Breast epithelium (tissue), 3 donors: ENCODE data around the gene HACD2.

Experiments
- POLR2A ChIP-seq: fragments of 450-650 bp; IDR thresholded peaks from one replicate; pipeline ENCODE4 v1.6.1; 2016; ENCODE audit warnings: antibody characterized with exemption, mild to moderate bottlenecking, moderate library complexity
- TF ChIP-seq, protein P1 (sequence below), 3 donors: fragments of 450-650 bp; IDR thresholded peaks; one replicate each; pipeline ENCODE4 v1.5.1; 2016 to 2017; ENCODE audit warnings: antibody characterized with exemption in 3 of 3, mild to moderate bottlenecking in 3 of 3, moderate library complexity in 3 of 3

- TF ChIP-seq, protein P1, sequence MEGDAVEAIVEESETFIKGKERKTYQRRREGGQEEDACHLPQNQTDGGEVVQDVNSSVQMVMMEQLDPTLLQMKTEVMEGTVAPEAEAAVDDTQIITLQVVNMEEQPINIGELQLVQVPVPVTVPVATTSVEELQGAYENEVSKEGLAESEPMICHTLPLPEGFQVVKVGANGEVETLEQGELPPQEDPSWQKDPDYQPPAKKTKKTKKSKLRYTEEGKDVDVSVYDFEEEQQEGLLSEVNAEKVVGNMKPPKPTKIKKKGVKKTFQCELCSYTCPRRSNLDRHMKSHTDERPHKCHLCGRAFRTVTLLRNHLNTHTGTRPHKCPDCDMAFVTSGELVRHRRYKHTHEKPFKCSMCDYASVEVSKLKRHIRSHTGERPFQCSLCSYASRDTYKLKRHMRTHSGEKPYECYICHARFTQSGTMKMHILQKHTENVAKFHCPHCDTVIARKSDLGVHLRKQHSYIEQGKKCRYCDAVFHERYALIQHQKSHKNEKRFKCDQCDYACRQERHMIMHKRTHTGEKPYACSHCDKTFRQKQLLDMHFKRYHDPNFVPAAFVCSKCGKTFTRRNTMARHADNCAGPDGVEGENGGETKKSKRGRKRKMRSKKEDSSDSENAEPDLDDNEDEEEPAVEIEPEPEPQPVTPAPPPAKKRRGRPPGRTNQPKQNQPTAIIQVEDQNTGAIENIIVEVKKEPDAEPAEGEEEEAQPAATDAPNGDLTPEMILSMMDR (IDR thresholded peaks at IDR 0.05), result no peak
- no peak for TF ChIP-seq POLR2A
These were observed 6.0 kb upstream of the HACD2 start for GRCh38 chr3:123590685-123591450.
